ENCODE measurements around the gene ANKS3. TPM values are rescaled to one million over a fixed set of nuclear protein-coding genes. Genes with fewer than 3 reads are reported as not detected.
"Not testable (repeated sequence)": the region's sequence is repeated elsewhere in the genome, so short reads cannot be mapped to it uniquely, and the experiment has no call there.

Gene ANKS3
- total RNA-seq, 4 donors from 2014 or later, result 23.3 to 47.8 (median 27.6) TPM

GRCh38 chr16:4651827-4652226, 82.2 kb downstream of the ANKS3 start:
- no peak for TF ChIP-seq EP300 (IDR thresholded peaks at IDR 0.05)
- TF ChIP-seq CTCF (IDR thresholded peaks at IDR 0.05), result no peak
- no peak for TF ChIP-seq POLR2AphosphoS5 (IDR thresholded peaks at IDR 0.05)
- no peak for TF ChIP-seq POLR2A (IDR thresholded peaks at IDR 0.05)
- ATAC-seq, result no peak
- Histone ChIP-seq H3K4me1 (peaks cover 0 to 4% (median 0%) of the 10 kb centered on the region in 3 donors), H3K4me3 (no peak overlapping the region), H3K9me3 (no peaks in the 10 kb centered on the region), H3K27me3 (no peaks in the 10 kb centered on the region), H3K27ac (no peak overlapping the region), H3K36me3 (peaks cover 0 to 85% of the 10 kb centered on the region in 2 donors)
- WGBS, 2 donors (ENCODE audit: low coverage in 1 of 2), result 80 to 93% methylated on average over 1 to 8 of the region's 13 CpGs

GRCh38 chr16:4650443-4651074, 83.5 kb downstream of the ANKS3 start:
- H3K4me1 ChIP-seq, H3K27ac ChIP-seq, H3K9me3 ChIP-seq, H3K27me3 ChIP-seq, H3K4me3 ChIP-seq, ATAC-seq: not testable (repeated sequence)
- peak in 3 of 4 experiments; percentile 44 to 67 (median 55) for TF ChIP-seq CTCF (IDR thresholded peaks at IDR 0.05)
- peaks cover 0 to 78% of the 10 kb centered on the region in 2 donors for H3K36me3 ChIP-seq
- WGBS, 2 donors (ENCODE audit: low coverage in 1 of 2), result 20 to 87% methylated on average over 1 to 7 of the region's 15 CpGs

GRCh38 chr16:4649744-4650442, 84.2 kb downstream of the ANKS3 start:
- H3K27ac ChIP-seq, result no peak overlapping the region
- no peak for TF ChIP-seq EP300 (IDR thresholded peaks at IDR 0.05)
- TF ChIP-seq POLR2A (IDR thresholded peaks at IDR 0.05), result no peak
- no peak for TF ChIP-seq CTCF (IDR thresholded peaks at IDR 0.05)
- TF ChIP-seq POLR2AphosphoS5 (IDR thresholded peaks at IDR 0.05), result no peak
- H3K9me3 ChIP-seq, result no peaks in the 10 kb centered on the region
- no peak for ATAC-seq
- WGBS, 2 donors (ENCODE audit: low coverage in 1 of 2), result 75% methylated on average over 5 of the region's 25 CpGs; no CpG with 5 or more reads in 1 of the 2 donors
- no peak overlapping the region for H3K4me3 ChIP-seq
- peaks cover 0 to 76% of the 10 kb centered on the region in 2 donors for H3K36me3 ChIP-seq
- no peaks in the 10 kb centered on the region for H3K27me3 ChIP-seq
- peaks cover 0 to 4% (median 0%) of the 10 kb centered on the region in 3 donors for H3K4me1 ChIP-seq

- H3K9me3 ChIP-seq, result no peaks in the 10 kb centered on the region
- H3K4me1 ChIP-seq, result no peaks in the 10 kb centered on the region
- ATAC-seq, result no peak
- H3K27me3 ChIP-seq, result no peaks in the 10 kb centered on the region
- 100% methylated on average over 1 of the region's 13 CpGs; no CpG with 5 or more reads in 1 of the 2 donors for WGBS, 2 donors (ENCODE audit: low coverage in 1 of 2)
- H3K27ac ChIP-seq, result no peak overlapping the region
- no peak overlapping the region for H3K4me3 ChIP-seq
- TF ChIP-seq EP300 (IDR thresholded peaks at IDR 0.05) (no peak), POLR2AphosphoS5 (IDR thresholded peaks at IDR 0.05) (no peak), CTCF (IDR thresholded peaks at IDR 0.05) (no peak), POLR2A (IDR thresholded peaks at IDR 0.05) (no peak)
- H3K36me3 ChIP-seq, result peaks cover 0 to 67% of the 10 kb centered on the region in 2 donors
Observed at GRCh38 chr16:4648917-4649316, 85.2 kb downstream of the ANKS3 start.

- ATAC-seq, result no peak
- H3K4me1 ChIP-seq, result no peaks in the 10 kb centered on the region
- no peak overlapping the region for H3K27ac ChIP-seq
- H3K27me3 ChIP-seq, result no peaks in the 10 kb centered on the region
- no peak overlapping the region for H3K4me3 ChIP-seq
- 93% methylated on average over 3 of the region's 8 CpGs; no CpG with 5 or more reads in 1 of the 2 donors for WGBS, 2 donors (ENCODE audit: low coverage in 1 of 2)
- TF ChIP-seq EP300 (IDR thresholded peaks at IDR 0.05), result no peak
- TF ChIP-seq POLR2A (IDR thresholded peaks at IDR 0.05), result no peak
- no peak for TF ChIP-seq CTCF (IDR thresholded peaks at IDR 0.05)
- no peak for TF ChIP-seq POLR2AphosphoS5 (IDR thresholded peaks at IDR 0.05)
- H3K9me3 ChIP-seq, result no peaks in the 10 kb centered on the region
- H3K36me3 ChIP-seq, result peaks cover 0 to 54% of the 10 kb centered on the region in 2 donors
Observed at GRCh38 chr16:4647644-4647980, 86.5 kb downstream of the ANKS3 start.
